HG02610 (cell line): ENCODE data around the gene BCCIP.

Experiments used
- ATAC-seq: cut with Tn5 transposase; IDR thresholded peaks from one replicate; pipeline ENCODE4 v1.9.1; 2021; ENCODE audit warnings: mild to moderate bottlenecking, moderate library complexity; ENCODE audit not compliant: unreplicated experiment

BCCIP gene

GRCh38 chr10:125822878-125823662 lies at the start of gene BCCIP, which contains the start of gene UROS:
TSS of gene BCCIP (plus strand) at chr10:125823546. CDS start at chr10:125823558, 12 bp downstream.
TSS of gene UROS (minus strand) at chr10:125823258. CDS start at chr10:125816499, 6,759 bp downstream.
- peak; percentile 73 for ATAC-seq

- no peak for ATAC-seq
Measured at GRCh38 chr10:125773687-125774543, 49.4 kb upstream of the BCCIP start.

- no peak for ATAC-seq
Measured at GRCh38 chr10:125774581-125775191, 48.7 kb upstream of the BCCIP start.

GRCh38 chr10:125775491-125776106 lies 47.7 kb upstream of the BCCIP start, which contains the start of gene MMP21:
TSS of gene MMP21 (minus strand) at chr10:125775821. CDS start at chr10:125775821, 0 bp downstream.
- no peak for ATAC-seq

DNA sequence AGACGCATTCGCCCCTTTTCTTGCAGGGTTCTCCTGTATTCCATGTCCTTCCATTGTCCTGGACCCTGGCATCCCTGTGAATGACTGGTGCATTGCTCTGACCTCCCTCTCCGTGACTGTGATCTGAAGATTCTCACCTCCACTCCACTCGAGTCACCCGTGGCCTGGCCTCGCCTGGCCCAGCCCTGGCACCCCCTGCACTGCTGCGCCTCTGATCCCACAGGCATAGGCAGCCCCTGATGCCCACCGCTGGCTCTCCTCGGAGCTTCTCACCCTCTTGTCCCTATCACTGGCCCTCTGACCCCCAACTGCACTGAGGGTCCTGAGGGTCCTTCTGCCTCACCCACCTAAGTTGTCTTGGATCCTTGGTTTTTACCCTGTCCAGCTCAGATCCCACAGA lies 45.5 kb upstream of the BCCIP start:
- ATAC-seq = no peak

- no peak for ATAC-seq
Measured at GRCh38 chr10:125778556-125778955, 44.8 kb upstream of the BCCIP start.

DNA sequence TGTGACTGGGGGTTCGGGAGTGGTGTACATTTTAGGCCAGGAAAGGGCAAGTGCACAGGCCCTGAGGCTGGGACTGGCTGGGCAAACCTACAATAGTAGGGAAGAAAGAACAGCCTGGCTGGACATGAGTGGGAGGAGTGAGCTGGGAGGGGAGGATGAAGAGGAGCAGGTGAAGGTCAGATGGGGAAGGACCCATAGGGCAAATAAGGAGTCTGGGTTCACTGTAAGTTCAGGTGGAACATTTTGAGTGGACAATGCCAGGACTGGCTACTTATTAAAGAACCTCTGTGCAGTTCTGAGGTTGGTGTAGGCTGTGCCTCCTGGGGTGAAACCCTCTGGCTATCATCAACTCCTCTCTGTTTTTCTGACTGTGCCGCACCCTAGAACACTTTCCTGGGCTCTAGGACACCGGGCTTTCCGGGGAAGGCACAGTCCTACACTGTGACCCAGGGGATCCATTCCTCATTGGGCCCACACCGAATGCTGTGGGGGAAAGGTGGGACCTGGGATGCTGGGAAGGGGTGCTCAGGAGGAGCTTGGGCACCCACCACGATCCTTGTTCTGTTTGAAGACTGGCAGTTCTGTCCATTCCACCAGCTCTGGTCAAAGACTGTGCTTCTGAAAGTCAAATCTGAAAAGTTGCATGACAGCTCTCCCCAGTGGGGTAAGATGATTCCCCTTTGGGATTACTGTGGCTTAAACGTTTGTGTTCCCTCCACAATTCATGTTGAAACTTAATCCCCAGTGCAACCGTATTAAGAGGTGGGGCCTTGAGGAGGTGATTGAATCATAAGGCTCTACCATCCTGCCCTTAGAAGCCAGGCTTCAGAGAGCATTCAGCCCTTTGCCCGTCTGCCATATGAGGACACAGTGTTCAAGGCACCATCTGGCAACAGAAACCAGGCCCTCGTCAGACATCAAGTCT lies 43.7 kb upstream of the BCCIP start:
- ATAC-seq = no peak

- ATAC-seq = no peak
Measured at GRCh38 chr10:125781374-125781773, 42.0 kb upstream of the BCCIP start.

GRCh38 chr10:125782054-125782453 lies 41.3 kb upstream of the BCCIP start:
- no peak for ATAC-seq

DNA sequence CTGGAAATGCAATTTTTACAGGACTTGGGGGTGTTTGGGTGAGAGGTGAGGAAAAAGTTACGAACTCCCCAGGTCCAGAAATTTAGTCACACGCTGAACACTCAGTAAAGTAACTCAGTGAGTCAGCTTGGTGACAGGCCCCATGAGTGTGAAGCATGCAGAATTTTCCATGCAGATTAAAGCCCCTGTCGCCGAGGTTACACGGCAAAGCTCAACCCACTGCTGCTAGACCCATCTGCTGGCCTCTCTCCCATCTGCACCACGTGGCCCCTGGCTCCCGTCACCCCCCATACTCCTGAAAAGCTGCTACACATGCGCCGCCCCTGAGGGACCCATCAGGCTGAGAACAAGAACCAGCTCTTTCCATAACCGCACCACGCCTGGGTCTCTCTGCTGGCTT lies 40.7 kb upstream of the BCCIP start:
- no peak for ATAC-seq

GRCh38 chr10:125783408-125783807 lies 39.9 kb upstream of the BCCIP start:
- no peak for ATAC-seq

- ATAC-seq = peak; percentile 52
Measured at GRCh38 chr10:125783957-125784356, 39.4 kb upstream of the BCCIP start.

DNA sequence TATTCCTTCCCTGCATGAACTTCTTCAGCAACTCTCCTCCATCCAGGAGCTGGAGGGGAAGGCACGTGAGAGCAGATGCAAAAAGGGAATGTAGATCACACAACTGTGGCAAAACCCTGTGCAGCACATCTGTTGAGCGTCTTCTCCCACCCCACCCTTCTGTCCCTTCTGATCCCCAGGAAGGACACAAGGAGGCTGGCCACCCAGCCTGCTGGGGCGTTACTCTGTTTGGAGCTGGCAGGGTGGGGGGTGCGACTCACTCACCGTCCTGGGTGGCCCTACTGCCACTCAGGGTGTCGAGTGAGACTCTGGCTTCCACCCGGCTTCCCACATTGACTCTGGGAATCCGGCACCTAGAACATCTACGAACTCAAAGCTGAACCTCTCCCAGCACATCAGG lies 37.6 kb upstream of the BCCIP start:
- ATAC-seq = no peak

GRCh38 chr10:125788156-125789034 lies 35.0 kb upstream of the BCCIP start:
- ATAC-seq = no peak

DNA sequence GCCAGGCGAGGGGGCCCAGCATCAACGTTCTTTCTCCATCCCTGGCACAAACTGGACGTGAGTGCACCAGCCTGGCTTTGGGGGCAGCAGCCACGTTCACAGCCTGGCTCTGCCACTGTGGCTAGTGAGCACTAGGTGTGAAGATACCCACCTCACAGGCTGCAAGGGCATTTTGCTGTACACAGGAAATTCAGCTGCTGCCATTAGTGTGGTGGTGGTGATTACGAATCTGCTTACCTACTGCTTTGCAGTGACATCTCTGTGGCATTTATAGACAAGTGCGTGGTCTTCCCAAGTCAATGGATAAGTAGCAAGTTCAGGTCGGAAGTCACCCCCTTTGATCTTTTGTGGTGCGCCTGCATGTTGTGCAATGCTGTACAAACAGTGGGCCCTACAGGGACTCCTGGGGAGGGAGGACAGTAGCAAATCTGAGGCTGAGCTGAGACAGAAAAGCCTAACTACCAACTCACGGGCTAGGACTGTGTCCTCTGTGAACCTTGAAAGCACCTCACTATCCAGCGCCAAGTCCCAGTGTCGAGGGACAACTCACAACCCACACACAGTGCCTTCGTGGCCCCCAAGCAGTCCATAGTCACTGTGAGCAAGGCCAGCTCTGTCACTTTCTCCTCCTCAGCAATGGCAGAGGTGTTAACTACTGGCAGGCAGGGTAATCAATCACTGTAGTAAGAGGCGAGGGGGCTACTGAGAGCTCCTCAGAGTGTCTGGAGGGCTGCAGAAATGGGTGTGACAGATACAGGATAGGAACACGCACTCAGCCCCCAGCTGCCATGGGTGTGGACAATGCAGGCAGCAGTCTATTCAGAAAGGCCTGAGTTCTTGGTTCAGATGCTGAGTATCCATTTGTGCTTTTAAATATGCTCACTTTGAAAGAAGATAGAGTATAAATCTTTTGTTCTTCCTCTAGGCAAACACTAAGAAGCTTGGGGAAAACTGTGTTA lies 30.7 kb upstream of the BCCIP start:
- no peak for ATAC-seq

DNA sequence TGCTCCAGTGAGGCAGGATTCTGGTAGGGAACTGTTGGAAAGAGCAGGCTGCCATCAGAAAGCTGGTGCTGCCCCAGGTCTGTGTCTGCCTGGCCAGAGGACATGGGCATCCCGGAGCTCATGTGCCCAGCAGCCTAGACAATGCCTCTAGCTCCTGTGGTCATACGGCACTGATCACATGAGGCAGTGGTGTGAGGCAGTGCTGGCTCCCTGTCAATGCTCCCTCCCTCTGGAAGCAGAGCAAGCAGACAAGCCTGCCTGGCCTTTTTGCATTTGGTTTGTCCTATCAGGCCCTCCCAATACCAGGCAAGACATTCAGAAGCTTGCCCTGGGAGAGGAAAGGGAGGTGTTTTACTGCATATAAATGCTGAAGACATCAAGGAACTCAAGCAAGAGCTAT lies 28.2 kb upstream of the BCCIP start:
- ATAC-seq = no peak

GRCh38 chr10:125795637-125796190 lies 27.6 kb upstream of the BCCIP start:
- no peak for ATAC-seq
